Measurements from ENCODE around the gene TIMP3. TPM values are rescaled to one million over a fixed set of nuclear protein-coding genes. Genes with fewer than 3 reads are reported as not detected.

TIMP3 gene
- total RNA-seq, 2 experiments from 2014 or later: not detected

DNA sequence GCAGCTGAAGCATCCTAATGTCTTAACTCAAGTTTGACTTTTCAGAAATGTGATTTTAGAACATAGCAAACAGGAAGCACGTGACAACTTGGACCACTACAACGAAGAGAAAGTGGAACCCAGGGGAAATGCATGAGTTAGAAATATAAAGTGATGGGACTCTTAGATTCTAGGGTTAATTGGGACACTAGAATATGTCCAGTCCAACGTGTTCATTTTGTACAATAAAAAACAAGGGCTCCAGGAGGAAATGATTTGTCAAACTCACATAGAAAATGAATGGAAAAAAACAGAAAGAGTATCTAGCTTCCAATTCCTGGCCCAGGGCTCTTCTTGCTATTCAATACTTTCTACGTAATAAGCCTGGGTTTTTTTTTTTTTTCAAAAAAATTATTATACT is 30.7 kb downstream of the TIMP3 start:
- Mint-ChIP-seq H3K4me3 (no peak overlapping the region), H3K9me3 (no peaks in the 10 kb centered on the region), H3K4me1 (no peaks in the 10 kb centered on the region), H3K36me3 (ENCODE audit: low read depth) (no peaks in the 10 kb centered on the region), H3K27me3 (no peaks in the 10 kb centered on the region), H3K27ac (no peak overlapping the region)
- no peak for DNase-seq
- ChIA-PET POLR2A (no interaction called here), CTCF (interaction anchor here (1.2 kb wide), 1 partner anchor 154 kb away, joined by 3 read pairs; no protein-coding TSS in a partner anchor)

DNA sequence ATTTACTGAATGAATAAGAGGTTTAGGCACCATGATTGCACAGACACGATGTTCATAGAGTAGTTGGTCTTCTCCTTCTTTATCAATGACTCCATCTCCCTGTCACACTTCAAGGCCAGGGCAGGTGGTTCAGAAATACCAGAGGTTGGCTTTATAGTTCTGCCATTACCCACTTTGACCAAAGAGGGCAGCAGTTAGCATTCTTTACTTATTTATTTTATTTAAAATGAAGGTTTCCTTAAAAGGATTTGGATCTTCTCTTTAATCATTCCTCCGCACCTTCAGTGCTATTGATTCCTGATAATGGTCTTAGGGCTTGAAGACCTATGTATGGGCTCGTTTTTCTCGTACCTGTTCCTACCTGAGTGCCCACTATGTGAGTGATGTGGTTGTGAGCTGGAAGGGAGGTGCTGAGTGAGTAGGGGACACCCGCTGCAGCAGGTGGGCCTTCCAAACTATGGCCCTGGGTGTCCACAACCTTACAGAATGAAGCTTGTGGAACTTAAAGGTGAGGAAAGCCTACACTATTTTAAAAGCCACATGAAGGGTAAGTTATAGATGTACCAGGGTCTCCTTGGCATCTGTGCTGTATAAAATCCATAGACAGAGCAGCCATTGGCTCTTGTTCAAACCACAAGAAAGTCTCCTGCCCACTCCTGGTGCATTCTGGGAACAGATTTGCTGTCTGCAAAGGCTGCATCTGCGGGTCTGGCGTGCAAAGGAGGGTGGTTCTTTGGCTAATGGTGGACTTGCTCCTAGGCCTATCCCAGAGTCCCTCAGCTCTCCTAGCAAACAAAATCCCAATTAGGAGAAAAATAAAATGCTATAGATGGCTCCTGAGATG is 35.0 kb downstream of the TIMP3 start:
- Mint-ChIP-seq H3K27ac (no peak overlapping the region), H3K4me3 (no peak overlapping the region), H3K4me1 (no peaks in the 10 kb centered on the region), H3K27me3 (no peaks in the 10 kb centered on the region), H3K36me3 (ENCODE audit: low read depth) (no peaks in the 10 kb centered on the region), H3K9me3 (no peaks in the 10 kb centered on the region)
- CTCF ChIA-PET: interaction anchor here (1.0 kb wide), 1 partner anchor 9 kb away, joined by 5 read pairs; no protein-coding TSS in a partner anchor
- DNase-seq: no peak
- POLR2A ChIA-PET: no interaction called here

DNA sequence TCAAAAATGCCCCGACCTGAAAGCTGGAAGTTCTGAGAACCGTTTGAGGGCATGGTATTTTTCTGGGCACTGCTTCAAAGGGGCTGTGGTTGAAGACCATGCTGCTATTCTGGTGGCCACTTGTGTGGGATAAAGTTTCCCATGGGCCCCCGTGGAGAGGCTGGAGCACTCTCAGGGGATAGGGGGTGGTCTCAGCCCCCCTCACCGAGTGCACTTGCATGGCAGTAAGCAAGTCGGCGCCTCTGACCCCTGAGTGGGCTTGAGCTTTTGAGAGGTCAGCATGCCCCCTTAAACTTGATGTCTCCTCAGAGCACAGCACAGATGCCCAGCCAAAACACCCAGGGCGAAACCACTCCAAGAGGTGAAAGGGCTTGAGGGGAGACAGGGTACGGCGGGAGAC is 35.6 kb downstream of the TIMP3 start:
- Mint-ChIP-seq H3K4me3 (no peak overlapping the region), H3K36me3 (ENCODE audit: low read depth) (no peaks in the 10 kb centered on the region), H3K4me1 (no peaks in the 10 kb centered on the region), H3K27ac (no peak overlapping the region), H3K9me3 (no peaks in the 10 kb centered on the region), H3K27me3 (no peaks in the 10 kb centered on the region)
- ChIA-PET CTCF (no interaction called here), POLR2A (no interaction called here)
- DNase-seq: no peak

- Mint-ChIP-seq H3K36me3 (ENCODE audit: low read depth) (no peaks in the 10 kb centered on the region), H3K27ac (no peak overlapping the region), H3K4me1 (no peaks in the 10 kb centered on the region), H3K27me3 (no peaks in the 10 kb centered on the region), H3K4me3 (no peak overlapping the region), H3K9me3 (no peaks in the 10 kb centered on the region)
- ChIA-PET POLR2A (no interaction called here), CTCF (no interaction called here)
- DNase-seq: no peak
Measured at GRCh38 chr22:32837803-32838202, 36.3 kb downstream of the TIMP3 start.

DNA sequence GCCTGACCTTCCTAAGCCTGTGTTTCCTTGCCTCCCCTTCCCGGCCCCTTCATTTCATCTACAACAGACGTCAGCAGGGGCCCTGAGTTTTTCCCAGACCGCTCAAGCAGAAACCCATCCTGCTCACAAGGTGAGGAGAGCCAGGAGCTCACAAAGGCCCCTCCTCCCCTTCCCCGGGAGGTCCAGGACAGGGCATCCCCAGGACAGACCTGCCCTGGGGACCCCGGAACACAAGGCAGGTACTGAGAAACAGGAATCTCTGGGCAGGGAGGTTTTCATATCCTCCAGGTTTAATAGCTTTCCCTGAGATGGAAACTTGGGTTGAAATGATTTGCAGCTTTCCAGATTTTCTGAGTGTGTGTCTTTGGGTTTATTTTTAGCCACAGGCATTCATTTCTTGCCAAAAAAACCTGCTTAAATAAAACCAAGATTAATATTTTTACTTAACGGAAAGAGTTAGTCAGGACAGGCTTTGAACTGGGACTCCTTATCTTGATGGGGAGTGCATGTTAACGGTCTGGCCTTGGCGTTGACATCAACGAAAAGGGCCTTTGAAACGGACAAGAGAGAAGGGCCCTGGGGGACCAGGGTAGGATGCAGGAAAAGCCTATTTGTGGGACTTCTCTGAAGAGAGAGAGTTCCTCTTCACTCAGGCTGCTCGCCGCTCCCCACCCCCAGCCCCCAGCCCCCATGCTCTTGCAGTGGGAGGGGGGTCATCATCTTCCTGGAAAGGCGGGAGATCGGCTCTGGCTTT is 38.5 kb downstream of the TIMP3 start:
- H3K27ac Mint-ChIP-seq: no peak overlapping the region
- ChIA-PET POLR2A (no interaction called here), CTCF (no interaction called here)
- no peaks in the 10 kb centered on the region for H3K36me3 Mint-ChIP-seq (ENCODE audit: low read depth)
- H3K27me3 Mint-ChIP-seq: peaks cover 1% of the 10 kb centered on the region
- no peaks in the 10 kb centered on the region for H3K9me3 Mint-ChIP-seq
- no peak overlapping the region for H3K4me3 Mint-ChIP-seq
- H3K4me1 Mint-ChIP-seq: no peaks in the 10 kb centered on the region
- DNase-seq: no peak

DNA sequence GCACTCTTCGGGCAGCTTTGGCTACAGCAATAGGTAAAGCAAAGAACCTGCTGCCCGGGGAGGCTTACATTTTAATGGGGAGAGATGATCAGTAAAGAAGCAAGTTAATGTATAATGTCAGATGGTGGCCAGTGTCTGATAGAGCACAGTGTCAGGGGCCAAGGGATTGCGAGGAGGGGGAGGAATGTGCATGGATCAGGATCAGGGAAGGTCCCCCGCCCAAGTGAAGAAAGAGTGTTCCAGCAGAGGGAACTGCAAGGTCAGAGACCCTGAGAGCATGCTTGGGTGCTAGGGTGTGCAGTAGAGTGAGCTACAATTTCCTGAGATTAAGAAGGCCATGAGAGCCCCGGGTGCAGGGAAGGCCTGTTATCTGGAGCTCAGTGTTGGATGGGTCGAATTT is 39.7 kb downstream of the TIMP3 start:
- H3K4me1 Mint-ChIP-seq: no peaks in the 10 kb centered on the region
- ChIA-PET CTCF (no interaction called here), POLR2A (no interaction called here)
- H3K27me3 Mint-ChIP-seq: peaks cover 1% of the 10 kb centered on the region
- no peak overlapping the region for H3K4me3 Mint-ChIP-seq
- no peaks in the 10 kb centered on the region for H3K36me3 Mint-ChIP-seq (ENCODE audit: low read depth)
- no peak overlapping the region for H3K27ac Mint-ChIP-seq
- no peaks in the 10 kb centered on the region for H3K9me3 Mint-ChIP-seq
- DNase-seq: no peak

- H3K9me3 Mint-ChIP-seq: no peaks in the 10 kb centered on the region
- ChIA-PET CTCF (no interaction called here), POLR2A (no interaction called here)
- H3K4me3 Mint-ChIP-seq: no peak overlapping the region
- peaks cover 1% of the 10 kb centered on the region for H3K27me3 Mint-ChIP-seq
- DNase-seq: no peak
- H3K4me1 Mint-ChIP-seq: no peaks in the 10 kb centered on the region
- no peak overlapping the region for H3K27ac Mint-ChIP-seq
- H3K36me3 Mint-ChIP-seq (ENCODE audit: low read depth): no peaks in the 10 kb centered on the region
Measured at GRCh38 chr22:32842486-32842885, 41.0 kb downstream of the TIMP3 start.

DNA sequence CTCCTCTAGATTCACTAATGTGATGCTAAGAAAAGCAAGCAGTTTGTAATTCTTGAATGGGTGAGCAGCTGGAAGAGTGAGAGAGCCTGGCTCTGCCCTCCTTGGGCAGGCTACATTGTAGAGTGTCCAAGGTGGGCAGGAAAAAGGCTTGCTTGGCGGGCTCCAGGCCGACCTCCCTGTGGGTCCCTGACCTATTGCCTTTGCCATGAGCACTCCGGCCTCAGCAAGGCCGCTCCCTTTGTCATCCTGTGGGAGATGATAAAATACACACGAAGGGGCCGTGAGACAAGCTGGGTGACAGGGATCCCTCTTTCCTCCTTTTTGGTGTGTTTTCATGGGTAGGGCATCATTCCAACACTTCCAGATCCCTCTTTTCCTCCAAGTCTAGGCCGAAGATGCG is 41.8 kb downstream of the TIMP3 start:
- Mint-ChIP-seq H3K4me3 (no peak overlapping the region), H3K36me3 (ENCODE audit: low read depth) (no peaks in the 10 kb centered on the region), H3K27ac (no peak overlapping the region), H3K27me3 (peaks cover 1% of the 10 kb centered on the region), H3K9me3 (no peaks in the 10 kb centered on the region), H3K4me1 (no peaks in the 10 kb centered on the region)
- POLR2A ChIA-PET: no interaction called here
- DNase-seq: no peak
- CTCF ChIA-PET: no interaction called here

DNA sequence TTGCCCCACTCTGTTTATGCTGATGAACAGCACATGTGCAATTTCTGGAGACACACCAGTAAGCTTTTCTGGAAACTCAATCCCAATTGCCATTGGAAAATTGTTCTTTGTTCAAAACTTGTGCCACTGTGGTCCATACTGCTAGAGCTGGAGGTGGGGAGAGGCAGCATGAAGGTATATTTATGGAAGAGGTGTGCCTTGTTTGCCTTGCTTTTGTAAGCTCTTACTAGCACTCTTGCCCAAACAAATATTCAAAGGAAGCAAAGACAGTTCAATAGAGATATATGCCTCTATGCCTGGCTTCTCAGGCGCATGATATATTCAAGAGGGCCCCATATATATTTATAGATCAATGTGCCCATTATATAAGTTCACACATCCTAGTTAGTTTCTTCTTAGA is 42.7 kb downstream of the TIMP3 start:
- no peaks in the 10 kb centered on the region for H3K4me1 Mint-ChIP-seq
- ChIA-PET POLR2A (no interaction called here), CTCF (no interaction called here)
- no peaks in the 10 kb centered on the region for H3K9me3 Mint-ChIP-seq
- no peak overlapping the region for H3K27ac Mint-ChIP-seq
- DNase-seq: no peak
- peaks cover 1% of the 10 kb centered on the region for H3K27me3 Mint-ChIP-seq
- H3K36me3 Mint-ChIP-seq (ENCODE audit: low read depth): no peaks in the 10 kb centered on the region
- H3K4me3 Mint-ChIP-seq: no peak overlapping the region

DNA sequence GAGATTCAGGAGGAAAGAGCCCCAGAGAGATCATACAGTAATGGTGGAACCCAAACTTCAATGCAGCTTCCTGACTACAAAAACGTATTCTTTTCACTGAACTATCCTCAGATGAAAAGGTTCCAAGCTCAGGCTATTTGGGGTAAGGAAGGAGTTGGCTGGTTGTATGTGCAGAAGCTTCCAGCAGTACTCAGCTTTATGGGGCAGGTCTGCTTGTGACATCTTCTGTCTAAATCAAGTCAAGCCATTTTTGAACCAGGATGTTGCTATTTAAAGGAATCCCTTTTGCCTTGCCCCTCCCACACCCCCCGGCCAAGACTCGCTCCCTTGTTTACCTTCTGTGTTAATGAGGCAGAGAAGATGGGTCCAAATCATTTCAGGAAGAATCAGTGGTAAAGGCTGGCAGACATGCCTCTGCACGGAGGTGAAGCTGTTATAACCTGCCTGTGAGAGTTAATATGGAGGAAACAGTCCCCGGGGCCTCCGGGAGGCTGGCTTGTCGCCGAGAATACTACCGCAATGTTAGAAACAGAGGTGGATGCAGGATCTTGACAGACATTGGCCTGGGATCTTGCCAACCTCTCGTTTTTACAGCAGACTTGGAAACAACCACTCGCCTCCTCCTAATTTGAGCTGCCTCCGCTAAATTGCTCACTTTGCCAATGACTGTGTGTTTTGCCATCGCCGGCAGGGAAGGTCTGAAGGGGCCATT is 45.4 kb downstream of the TIMP3 start:
- Mint-ChIP-seq H3K4me3 (no peak overlapping the region), H3K36me3 (ENCODE audit: low read depth) (no peaks in the 10 kb centered on the region), H3K9me3 (no peaks in the 10 kb centered on the region), H3K4me1 (no peaks in the 10 kb centered on the region), H3K27me3 (peaks cover 1% of the 10 kb centered on the region), H3K27ac (no peak overlapping the region)
- DNase-seq: no peak
- CTCF ChIA-PET: no interaction called here
- POLR2A ChIA-PET: interaction anchor here (1.6 kb wide), 1 partner anchor 10 kb away, joined by 3 read pairs; no protein-coding TSS in a partner anchor

DNA sequence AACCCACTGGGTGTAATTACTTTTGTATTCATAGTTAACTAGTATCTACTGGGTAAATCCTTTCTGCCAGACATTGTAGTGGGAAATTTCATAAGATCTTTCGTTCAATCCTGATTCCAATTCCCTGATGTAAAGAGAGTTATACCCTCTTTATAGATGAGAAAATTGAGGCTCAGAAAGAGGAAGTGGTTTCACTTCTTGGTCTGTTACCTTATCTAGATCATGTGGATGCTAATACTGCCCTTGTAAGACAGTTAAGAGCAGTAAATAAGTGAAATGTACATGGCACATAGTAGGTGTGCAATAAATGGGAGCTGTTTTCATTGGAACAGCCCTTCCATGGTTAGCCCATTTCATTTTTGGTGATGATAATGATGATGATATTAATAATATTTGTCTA is 46.7 kb downstream of the TIMP3 start:
- Mint-ChIP-seq H3K4me1 (no peaks in the 10 kb centered on the region), H3K9me3 (no peaks in the 10 kb centered on the region), H3K36me3 (ENCODE audit: low read depth) (no peaks in the 10 kb centered on the region), H3K27ac (no peak overlapping the region), H3K4me3 (no peak overlapping the region), H3K27me3 (no peaks in the 10 kb centered on the region)
- CTCF ChIA-PET: no interaction called here
- no peak for DNase-seq
- POLR2A ChIA-PET: interaction anchor here (1.6 kb wide), 1 partner anchor 9 kb away, joined by 3 read pairs; no protein-coding TSS in a partner anchor

- CTCF ChIA-PET: no interaction called here
- H3K27ac Mint-ChIP-seq: no peak overlapping the region
- H3K4me3 Mint-ChIP-seq: no peak overlapping the region
- POLR2A ChIA-PET: no interaction called here
- DNase-seq: no peak
- H3K27me3 Mint-ChIP-seq: no peaks in the 10 kb centered on the region
- H3K4me1 Mint-ChIP-seq: no peaks in the 10 kb centered on the region
- no peaks in the 10 kb centered on the region for H3K9me3 Mint-ChIP-seq
- H3K36me3 Mint-ChIP-seq (ENCODE audit: low read depth): no peaks in the 10 kb centered on the region
Measured at GRCh38 chr22:32849501-32849900, 48.0 kb downstream of the TIMP3 start.

DNA sequence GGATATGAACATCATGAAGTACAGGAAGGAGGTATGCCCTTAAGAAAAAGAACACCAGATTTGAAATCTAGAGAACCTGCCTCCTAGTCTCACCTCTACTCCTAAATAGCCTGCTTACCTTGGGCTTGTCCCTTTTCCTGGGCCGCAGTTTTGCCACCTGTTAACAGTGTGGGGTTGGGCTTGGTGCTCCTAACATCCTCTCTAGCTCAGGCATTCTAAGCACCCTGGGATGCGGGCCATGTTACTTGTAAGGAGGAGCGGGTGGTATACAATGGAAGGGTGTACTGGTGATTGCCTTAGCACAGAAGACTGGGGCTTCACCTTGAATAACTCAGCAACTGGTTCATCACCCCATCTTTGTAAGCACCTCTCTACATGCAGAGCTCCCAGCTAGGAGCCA is 48.7 kb downstream of the TIMP3 start:
- H3K27me3 Mint-ChIP-seq: no peaks in the 10 kb centered on the region
- no peak overlapping the region for H3K27ac Mint-ChIP-seq
- no peaks in the 10 kb centered on the region for H3K36me3 Mint-ChIP-seq (ENCODE audit: low read depth)
- ChIA-PET CTCF (no interaction called here), POLR2A (no interaction called here)
- DNase-seq: no peak
- no peak overlapping the region for H3K4me3 Mint-ChIP-seq
- H3K4me1 Mint-ChIP-seq: no peaks in the 10 kb centered on the region
- no peaks in the 10 kb centered on the region for H3K9me3 Mint-ChIP-seq

All from activated CD4-positive, alpha-beta memory T cell treated with anti-CD3 and anti-CD28 coated beads, Interleukin-2, amount 10 ng/mL, durations not matched to agents 7 days and 5 days (primary cell).